HepG2 (cell line): ENCODE measurements around the gene IL6ST. TPM values are rescaled to one million over a fixed set of nuclear protein-coding genes. Genes with fewer than 3 reads are reported as not detected.

ENCODE experiments used
- ATAC-seq: fragments of 200-7000 bp; cut with Tn5 transposase; 3 replicates; pipeline ENCODE4 v1.9.1; 2020; ENCODE audit warnings: mild to moderate bottlenecking, moderate library complexity
- BruUV-seq: library from RNA; stranded (reverse); fragments of 400-500 nt; replicated peaks from 2 replicates; lab custom pipeline; 2021; lab: Mats Ljungman, UMichigan
- CTCF ChIA-PET: fragments of 300-600 bp; formaldehyde crosslinking; extraction: SDS; loops from one replicate; lab custom pipeline; 2021; ENCODE audit warnings: low total read pairs, inconsistent platforms, low intra/inter-chr PET ratio; lab: Yijun Ruan, JAX
- POLR2A ChIA-PET: fragments of 350-600 bp; sonication (Branson Sonifier 250); formaldehyde crosslinking; loops from one replicate; lab custom pipeline; 2020; ENCODE audit warnings: antibody characterized with exemption, inconsistent platforms; lab: Yijun Ruan, JAX
- DNase-seq: peaks from one replicate; pipeline ENCODE4 v3.0.0-alpha.2; 2015; ENCODE audit warnings: low spot score
- FAIRE-seq: peaks from 3 replicates; lab custom pipeline; 2011; peaks lifted over from hg19 to GRCh38; lab: Jason Lieb, UNC
- H2AFZ ChIP-seq: one replicate; pipeline ENCODE4 v1.6.1; 2011; ENCODE audit warnings: low read length, inconsistent platforms
- H3K27ac ChIP-seq: fragments of 300-600 bp; 3 replicates; pipeline ENCODE4 v1.8.0; 2011; ENCODE audit warnings: mixed run types, mild to moderate bottlenecking, mixed read lengths, low read length, inconsistent platforms; ENCODE audit not compliant: insufficient read depth; ENCODE audit errors: extremely low read length
- H3K27me3 ChIP-seq, 2 experiments: fragments of 200-600 bp in 1 of 2; 2 replicates in 1 of 2; 3 replicates in 1 of 2; pipeline versions ENCODE4 v1.6.0 to v1.8.0; 2011; ENCODE audit warnings: low read length in 2 of 2, mild to moderate bottlenecking in 2 of 2, moderate library complexity in 2 of 2, inconsistent platforms in 1 of 2; ENCODE audit not compliant: insufficient read depth in 2 of 2, control insufficient read depth in 1 of 2
- H3K36me3 ChIP-seq, 2 experiments: fragments of 200-600 bp in 1 of 2; replicated peaks in 1 of 2; 2 replicates in 1 of 2; 3 replicates in 1 of 2; pipeline versions ENCODE4 v1.5.1 to v1.8.0; 2011; ENCODE audit warnings: low read length in 2 of 2, inconsistent platforms in 1 of 2; ENCODE audit not compliant: insufficient read depth in 2 of 2, control insufficient read depth in 1 of 2
- H3K4me1 ChIP-seq: 2 replicates; pipeline ENCODE4 v1.5.1; 2012; ENCODE audit warnings: low read length, inconsistent platforms; ENCODE audit not compliant: insufficient read depth
- H3K4me2 ChIP-seq: 2 replicates; pipeline ENCODE4 v1.6.0; 2011; ENCODE audit warnings: low read depth, low read length, inconsistent platforms
- H3K4me3 ChIP-seq, 3 experiments: fragments of 200-600 bp in 1 of 3; sonication (generic), shearing (Covaris generic) in 1 of 3; replicated peaks in 1 of 3; 2 replicates each; pipeline ENCODE4 v1.5.1; 2011 to 2016; ENCODE audit warnings: low read length in 3 of 3, inconsistent platforms in 2 of 3, low read depth in 2 of 3, mild to moderate bottlenecking in 2 of 3, control low read depth in 1 of 3, mixed read lengths in 1 of 3; ENCODE audit not compliant: insufficient read depth in 1 of 3
- H3K79me2 ChIP-seq: one replicate; pipeline ENCODE4 v1.6.1; 2011; ENCODE audit warnings: low read length, inconsistent platforms; ENCODE audit not compliant: insufficient read depth
- H3K9ac ChIP-seq: 2 replicates; pipeline ENCODE4 v1.6.0; 2011; ENCODE audit warnings: mild to moderate bottlenecking, low read depth, low read length, inconsistent platforms; ENCODE audit not compliant: insufficient read depth
- H3K9me3 ChIP-seq: 2 replicates; pipeline ENCODE4 v1.5.1; 2012; ENCODE audit warnings: mild to moderate bottlenecking, low read length
- H4K20me1 ChIP-seq: 2 replicates; pipeline ENCODE4 v1.6.0; 2011; ENCODE audit warnings: inconsistent platforms, mild to moderate bottlenecking, low read length, moderate library complexity; ENCODE audit not compliant: insufficient read depth
- NR2F6 ChIP-seq, 2 experiments: IDR thresholded peaks; 2 replicates each; pipeline ENCODE4 v1.6.1; 2016; ENCODE audit warnings: antibody characterized with exemption in 1 of 2, mild to moderate bottlenecking in 1 of 2
- PRDM10 ChIP-seq: sonication (generic); formaldehyde crosslinking; IDR thresholded peaks from 2 replicates; pipeline ENCODE4 v1.4.0; 2020; ENCODE audit warnings: low read depth, missing genetic modification reagents
- PRMT3 ChIP-seq: sonication (generic); formaldehyde crosslinking; IDR thresholded peaks from 2 replicates; pipeline ENCODE4 v1.8.1; 2022; ENCODE audit warnings: low read depth, mild to moderate bottlenecking, moderate library complexity, missing genetic modification reagents, borderline replicate concordance
- SOX13 ChIP-seq, 3 experiments: fragments of 450-650 bp in 1 of 3; sonication (generic) in 1 of 3; formaldehyde crosslinking in 1 of 3; IDR thresholded peaks in 2 of 3; conservative IDR thresholded peaks in 1 of 3; 2 replicates each; pipeline versions ENCODE4 v1.5.0 to v1.6.1; 2016 to 2020; ENCODE audit warnings: antibody characterized with exemption in 1 of 3, mild to moderate bottlenecking in 1 of 3, missing compliant biosample characterization in 1 of 3, missing genetic modification reagents in 1 of 3, moderate library complexity in 1 of 3
- TRIM22 ChIP-seq: fragments of 450-650 bp; IDR thresholded peaks from 2 replicates; pipeline ENCODE4 v1.6.1; 2017
- ZBTB7A ChIP-seq: sonication (generic); formaldehyde crosslinking; IDR thresholded peaks from 2 replicates; pipeline ENCODE4 v1.8.0; 2022; ENCODE audit warnings: mild to moderate bottlenecking, missing genetic modification reagents
- ZMAT3 ChIP-seq: sonication (generic); formaldehyde crosslinking; conservative IDR thresholded peaks from 2 replicates; pipeline ENCODE4 v1.7.0; 2021; ENCODE audit warnings: missing genetic modification reagents
- ZMYM3 ChIP-seq: sonication (generic); formaldehyde crosslinking; IDR thresholded peaks from 2 replicates; pipeline ENCODE4 v1.5.1; 2020; ENCODE audit warnings: mild to moderate bottlenecking, missing genetic modification reagents
- ZNF570 ChIP-seq: sonication (generic); formaldehyde crosslinking; IDR thresholded peaks from 2 replicates; pipeline ENCODE4 v1.4.0; 2020; ENCODE audit warnings: mild to moderate bottlenecking, missing genetic modification reagents, borderline replicate concordance
- ZNF720 ChIP-seq: sonication (generic); formaldehyde crosslinking; IDR thresholded peaks from 2 replicates; pipeline ENCODE4 v1.4.0; 2020; ENCODE audit warnings: missing genetic modification reagents
- ZSCAN22 ChIP-seq: sonication (generic); formaldehyde crosslinking; IDR thresholded peaks from 2 replicates; pipeline ENCODE4 v1.4.0; 2020; ENCODE audit warnings: mild to moderate bottlenecking, missing genetic modification reagents
- ZZZ3 ChIP-seq: sonication (generic); formaldehyde crosslinking; IDR thresholded peaks from 2 replicates; pipeline ENCODE4 v1.4.0; 2020; ENCODE audit warnings: missing genetic modification reagents, mild to moderate bottlenecking, borderline replicate concordance
- WGBS: methylation state at CpG from one replicate; pipeline ENCODE4 v1.1.6; 2017; ENCODE audit warnings: low lambda C conversion rate; 5-methylcytosine and 5-hydroxymethylcytosine counted together
- in situ Hi-C: cut with HindIII; loops from 2 replicates; pipeline ENCODE4 v1.10.0; 2017; ENCODE audit warnings: low pct_unique_long_range_greater_than_20kb; ENCODE audit not compliant: extremely low pct_ligation_motif_present
- intact Hi-C: fragments of 100-400 bp; cut with micrococcal nuclease; formaldehyde crosslinking; loops from one replicate; pipeline ENCODE4 v1.10.0; 2022; ENCODE audit not compliant: unreplicated experiment
- polyA plus RNA-seq, 8 experiments: library from polyadenylated mRNA; depleted of rRNA in 3 of 8; stranded (reverse) in 7 of 8; unstranded in 1 of 8; fragments of >200 nt; fragmentation: Illumina TruSeq in 4 of 8; extraction: Trizol in 4 of 8; gene quantifications; 2 replicates each; pipeline versions ENCODE4 v1.2.1 to v1.2.3, GENCODE V29; 2011 to 2016; ENCODE audit warnings: low read depth in 4 of 8, missing spikeins in 1 of 8, mixed read lengths in 1 of 8; ENCODE audit not compliant: insufficient read depth in 1 of 8
- total RNA-seq, 5 experiments: library from RNA; depleted of rRNA; stranded (reverse); fragments of >200 nt; fragmentation: Illumina TruSeq; extraction: Trizol; gene quantifications; 2 replicates each; pipeline ENCODE4 v1.2.3, GENCODE V29; 2016; ENCODE audit warnings: low read depth in 1 of 5

IL6ST gene
- total and polyA plus RNA-seq, 2 of the 13 experiments (the other 11 are each of a cell fraction or from before 2014, with no cell fraction given): 66.6 to 166 TPM

DNA sequence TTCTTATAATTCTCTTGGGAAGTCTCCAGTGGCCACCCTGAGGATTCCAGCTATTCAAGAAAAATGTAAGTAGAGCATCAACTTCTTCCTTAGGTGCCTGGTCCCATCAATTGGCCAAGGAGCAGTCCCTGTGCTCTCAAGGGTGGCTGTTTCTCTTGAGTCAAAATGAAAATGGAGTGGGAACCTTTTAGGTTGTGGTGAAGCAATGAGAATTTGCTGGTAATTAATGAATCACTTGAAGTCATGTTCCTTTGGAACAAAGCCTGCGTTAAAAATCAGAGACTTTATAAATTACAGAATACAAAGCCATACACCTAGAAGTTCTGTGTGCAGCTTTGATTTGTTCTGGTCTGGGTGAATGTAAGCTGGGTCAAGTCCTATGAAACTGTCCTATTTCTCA, 94.7 kb downstream of the IL6ST start:
- H3K36me3 ChIP-seq: no peaks in the 10 kb centered on the region
- no peak for TF ChIP-seq ZBTB7A
- TF ChIP-seq ZZZ3: no peak
- no peak for TF ChIP-seq ZSCAN22 (CRISPR knock-in tag)
- TF ChIP-seq ZMYM3: no peak
- TF ChIP-seq PRMT3 (CRISPR knock-in tag): no peak
- TF ChIP-seq TRIM22: no peak
- no peak for TF ChIP-seq ZNF570 (CRISPR knock-in tag)
- no peak for TF ChIP-seq NR2F6 (IDR thresholded peaks at IDR 0.05)
- TF ChIP-seq NR2F6 (CRISPR knock-in tag; IDR thresholded peaks at IDR 0.05): no peak
- no peak for TF ChIP-seq ZNF720 (CRISPR knock-in tag)
- TF ChIP-seq SOX13 (IDR thresholded peaks at IDR 0.05): no peak
- TF ChIP-seq SOX13 (CRISPR knock-in tag; conservative IDR thresholded peaks at IDR 0.05 in 1 of 2, IDR thresholded peaks at IDR 0.05 in 1 of 2): no peak
- no peak for TF ChIP-seq PRDM10 (CRISPR knock-in tag)
- no peak for TF ChIP-seq ZMAT3 (CRISPR knock-in tag)
- CTCF ChIA-PET: no interaction called here
- no TSS peak for BruUV-seq
- no peaks in the 10 kb centered on the region for H3K9me3 ChIP-seq
- H3K27ac ChIP-seq: no peak overlapping the region
- no peak overlapping the region for H2AFZ ChIP-seq
- no peaks in the 10 kb centered on the region for H4K20me1 ChIP-seq
- H3K79me2 ChIP-seq: no peaks in the 10 kb centered on the region
- no peak for DNase-seq
- WGBS: 79% methylated on average over 1 of the region's 1 CpG
- peaks cover 0 to 3% of the 10 kb centered on the region in 2 experiments; a peak in 1 of 5 replicates for H3K27me3 ChIP-seq
- FAIRE-seq: no peak
- no peak overlapping the region for H3K4me2 ChIP-seq
- no peak overlapping the region for H3K9ac ChIP-seq
- H3K4me3 ChIP-seq: no peak overlapping the region
- H3K4me1 ChIP-seq: peaks cover 12% of the 10 kb centered on the region
- intact Hi-C loops: no loop called here
- in situ Hi-C loops: no loop called here
- no peak for ATAC-seq
- POLR2A ChIA-PET: no interaction called here
